CD4-positive, alpha-beta T cell treated with Interleukin-12 subunit alpha and Interleukin-12 subunit beta, for 1 hour (primary cell): ENCODE measurements around the gene TMEM205.
"Not testable (repeated sequence)": the region's sequence is repeated elsewhere in the genome, so short reads cannot be mapped to it uniquely, and the experiment has no call there.

Experiments
- DNase-seq: peaks from one replicate; pipeline ENCODE4 v3.0.0-alpha.2; 2020

TMEM205 gene

DNA sequence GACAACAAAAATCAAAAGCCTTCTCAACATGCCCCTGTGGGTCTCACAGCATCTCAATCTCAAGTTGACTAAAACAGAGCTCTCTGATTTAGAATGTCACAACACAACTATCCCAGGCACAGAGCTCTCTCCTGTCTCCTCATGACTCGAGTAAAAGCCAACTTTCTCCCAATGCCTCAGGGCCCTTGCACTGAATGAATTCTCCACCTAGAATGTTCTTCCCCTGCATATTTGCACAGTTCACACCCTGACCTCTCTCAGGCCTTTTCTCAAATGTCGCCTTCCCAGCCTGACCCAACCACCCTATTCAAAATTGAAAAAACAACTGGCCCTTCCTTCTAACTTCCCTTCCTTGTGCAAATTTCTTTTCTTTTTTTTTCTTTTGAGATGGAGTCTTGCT, 24.7 kb upstream of the TMEM205 start:
- DNase-seq = no peak

DNA sequence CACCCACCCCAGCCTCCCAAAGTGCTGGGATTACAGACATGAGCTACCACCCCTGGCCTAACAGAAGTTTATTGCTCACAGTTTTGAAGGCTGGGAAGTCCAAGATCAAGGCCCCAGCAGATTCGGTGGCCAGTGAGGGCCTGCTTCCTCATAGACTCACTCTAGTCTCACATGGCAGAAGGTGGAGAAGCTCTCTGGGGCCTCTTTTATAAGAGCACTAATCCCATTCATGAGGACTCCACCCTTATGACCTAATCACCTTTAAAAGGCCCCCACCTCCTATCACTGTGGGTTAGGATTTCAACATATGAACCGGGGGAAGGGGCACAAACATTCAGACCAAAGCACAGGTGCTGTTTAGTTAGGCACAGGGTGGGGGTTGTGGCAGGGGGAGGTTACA, 21.5 kb upstream of the TMEM205 start:
- DNase-seq = no peak

DNA sequence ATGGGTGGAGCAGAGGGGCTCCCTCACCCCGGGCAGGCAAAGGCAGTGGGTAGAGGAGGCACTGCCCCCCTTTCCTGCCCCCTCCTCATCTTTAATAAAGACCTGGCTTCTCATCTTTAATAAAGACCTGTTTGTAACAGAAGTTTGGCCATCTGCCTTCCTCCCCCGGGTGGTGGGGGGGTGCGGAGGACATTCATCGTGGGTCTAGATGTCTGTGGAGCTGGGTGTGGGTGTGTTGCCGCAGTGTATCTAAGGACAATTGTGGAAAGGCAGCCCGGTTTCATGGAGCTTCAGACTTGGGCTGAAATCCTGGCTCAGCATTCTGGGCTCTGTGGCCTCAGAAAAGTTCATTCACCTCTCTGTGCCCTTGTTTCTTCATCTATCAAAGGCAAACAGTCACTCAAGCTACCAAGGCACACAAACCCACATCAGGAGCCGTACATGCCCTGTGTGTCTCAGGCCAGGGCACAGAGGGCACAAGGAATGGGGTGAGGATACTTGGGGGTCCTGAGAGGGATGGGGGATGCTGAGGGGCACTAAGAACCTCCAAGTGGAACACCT, 19.6 kb upstream of the TMEM205 start:
- no peak for DNase-seq

DNA sequence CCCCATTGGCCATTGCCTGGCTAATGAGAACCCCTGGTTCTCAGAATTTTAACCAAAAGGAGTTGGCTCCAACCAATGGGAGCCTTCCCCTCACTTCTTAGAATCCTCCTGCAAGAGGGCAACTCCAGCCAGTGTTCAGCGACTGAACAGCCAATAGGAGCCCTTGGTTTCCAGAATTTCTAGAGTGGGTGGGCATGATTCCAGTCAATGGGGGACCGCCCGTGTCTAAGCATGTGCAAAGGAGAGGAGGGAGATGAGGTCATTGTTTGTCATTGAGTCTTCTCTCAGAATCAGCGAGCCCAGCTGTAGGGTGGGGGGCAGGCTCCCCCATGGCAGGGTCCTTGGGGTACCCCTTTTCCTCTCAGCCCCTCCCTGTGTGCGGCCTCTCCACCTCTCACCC, 18.9 kb upstream of the TMEM205 start:
- no peak for DNase-seq

DNA sequence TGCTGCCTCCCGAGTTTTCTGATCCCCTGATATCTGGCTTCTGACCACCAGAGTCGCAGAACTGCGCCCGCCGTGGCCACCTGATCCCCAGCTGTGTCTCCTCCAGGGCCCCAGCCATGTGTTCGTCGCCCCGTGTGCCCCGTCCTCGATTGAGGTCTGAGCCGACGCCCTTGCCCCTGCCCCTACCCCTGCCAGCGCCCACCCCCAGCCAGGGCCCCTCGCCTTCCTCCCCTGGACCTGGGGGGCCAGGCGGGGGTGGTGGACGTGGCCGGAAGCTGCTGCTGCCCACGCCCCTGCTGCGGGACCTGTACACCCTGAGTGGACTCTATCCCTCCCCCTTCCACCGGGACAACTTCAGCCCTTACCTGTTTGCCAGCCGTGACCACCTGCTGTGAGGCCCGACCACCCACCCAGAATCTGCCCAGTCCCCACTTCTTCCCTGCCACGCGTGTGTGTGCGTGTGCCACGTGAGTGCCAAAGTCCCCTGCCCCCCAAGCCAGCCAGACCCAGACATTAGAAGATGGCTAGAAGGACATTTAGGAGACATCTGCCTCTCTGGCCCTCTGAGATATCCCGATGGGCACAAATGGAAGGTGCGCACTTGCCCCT, 18.3 kb upstream of the TMEM205 start:
- no peak for DNase-seq

DNA sequence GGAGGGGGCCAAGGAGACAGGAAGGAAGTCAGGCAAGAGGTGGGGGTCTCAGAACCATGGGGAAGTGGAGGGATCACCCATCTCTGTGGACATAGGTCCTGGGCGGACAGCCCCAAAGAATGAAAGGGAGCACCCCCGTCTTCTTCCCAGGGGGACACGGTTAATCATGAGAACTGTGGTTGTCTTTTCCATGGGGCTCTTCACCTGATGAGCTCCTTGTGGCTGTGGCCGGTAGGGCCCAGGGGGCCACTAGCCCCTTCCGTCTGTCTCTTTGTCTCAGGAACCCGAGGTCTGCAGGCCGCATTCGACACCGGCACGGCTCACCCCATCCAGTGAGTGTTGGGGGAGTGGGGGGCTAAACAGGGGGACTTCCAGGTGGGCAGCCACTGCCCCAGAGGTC, 17.8 kb upstream of the TMEM205 start:
- DNase-seq = no peak

DNA sequence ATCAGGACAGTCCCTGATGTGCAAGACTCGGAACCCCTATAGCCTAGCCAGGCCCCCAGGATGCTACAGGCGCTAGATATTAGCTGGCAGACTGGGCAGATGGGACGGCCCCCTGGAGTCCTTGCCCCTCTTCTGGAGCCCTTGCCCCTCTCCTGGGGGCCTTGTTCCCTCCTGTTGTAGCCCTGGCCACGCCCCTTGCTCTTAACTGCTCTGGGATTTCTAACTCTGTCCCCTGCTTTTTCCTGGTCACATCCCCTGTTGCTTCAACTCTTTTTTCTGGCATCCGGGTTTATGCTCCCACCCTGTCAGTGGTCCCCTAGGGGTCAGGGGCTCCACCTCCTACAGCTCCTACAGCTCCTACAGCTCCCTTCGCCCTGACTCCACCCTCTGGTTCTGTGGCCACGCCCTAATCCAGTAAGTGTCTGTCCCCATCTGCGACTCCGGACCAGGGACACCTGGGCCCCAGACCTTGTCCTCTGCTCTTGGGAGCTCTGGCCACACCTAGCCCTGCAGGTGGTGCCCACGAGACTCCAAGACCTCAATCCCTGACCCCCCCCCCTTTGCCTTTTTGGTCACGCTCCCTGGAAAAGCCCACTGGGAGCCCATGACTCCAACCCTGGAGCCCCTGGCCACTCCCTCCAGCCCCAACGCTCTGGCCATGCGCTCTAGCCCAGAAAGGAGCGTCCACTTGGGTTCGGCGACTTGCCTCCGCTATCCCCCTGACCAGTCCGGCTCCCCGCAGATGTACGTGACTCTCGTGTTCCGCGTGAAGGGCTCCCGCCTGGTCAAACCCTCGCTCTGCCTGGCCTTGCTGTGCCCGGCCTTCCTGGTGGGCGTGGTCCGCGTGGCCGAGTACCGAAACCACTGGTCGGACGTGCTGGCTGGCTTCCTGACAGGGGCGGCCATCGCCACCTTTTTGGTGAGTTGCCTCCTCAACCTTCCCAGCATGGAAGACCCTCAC, 16.0 kb upstream of the TMEM205 start:
- no peak for DNase-seq

DNA sequence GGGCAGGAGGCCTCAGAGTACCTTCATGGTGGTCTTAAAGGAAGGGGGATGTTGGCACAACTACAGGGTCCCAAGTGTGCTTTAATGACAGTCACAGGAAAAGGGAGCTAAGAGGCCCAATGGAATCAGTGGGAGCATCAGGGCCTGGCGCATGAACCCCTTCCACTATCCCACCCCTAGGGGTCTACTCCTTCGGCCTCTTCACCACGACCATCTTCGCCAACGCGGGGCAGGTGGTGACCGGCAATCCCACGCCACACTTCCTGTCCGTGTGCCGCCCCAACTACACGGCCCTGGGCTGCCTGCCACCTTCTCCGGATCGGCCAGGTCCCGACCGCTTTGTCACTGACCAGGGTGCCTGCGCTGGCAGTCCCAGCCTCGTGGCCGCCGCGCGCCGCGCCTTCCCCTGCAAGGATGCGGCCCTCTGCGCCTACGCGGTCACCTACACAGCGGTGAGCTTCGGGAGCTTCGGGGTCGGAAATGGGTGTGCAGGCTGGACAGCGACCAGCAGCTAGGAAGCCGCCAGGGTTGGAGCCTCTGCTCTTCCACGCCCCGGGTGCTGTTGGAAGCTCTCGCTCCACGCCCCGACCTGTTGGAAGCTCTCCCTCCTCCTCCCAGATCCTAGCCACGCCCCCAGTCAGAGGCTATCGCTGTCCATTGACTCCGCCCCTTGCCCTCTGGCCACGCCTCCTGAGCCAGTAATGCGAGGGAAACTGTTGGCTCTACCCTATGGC, 15.1 kb upstream of the TMEM205 start:
- no peak for DNase-seq

DNA sequence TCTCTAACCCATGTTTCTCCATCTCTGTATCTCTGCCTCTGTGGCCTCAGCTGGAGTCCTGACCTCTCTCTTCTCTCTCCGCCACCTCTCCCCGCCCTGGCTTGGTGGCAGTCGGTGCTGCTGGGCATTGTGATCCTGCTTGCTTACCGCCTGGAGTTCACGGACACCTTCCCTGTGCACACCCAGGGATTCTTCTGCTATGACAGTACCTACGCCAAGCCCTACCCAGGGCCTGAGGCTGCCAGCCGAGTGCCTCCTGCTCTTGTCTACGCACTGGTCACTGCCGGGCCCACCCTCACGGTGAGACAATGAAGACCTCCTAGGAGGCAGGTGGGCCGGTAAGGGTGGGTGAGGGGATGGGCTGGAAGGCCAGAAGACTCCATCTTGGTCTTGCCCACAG, 13.4 kb upstream of the TMEM205 start:
- no peak for DNase-seq

DNA sequence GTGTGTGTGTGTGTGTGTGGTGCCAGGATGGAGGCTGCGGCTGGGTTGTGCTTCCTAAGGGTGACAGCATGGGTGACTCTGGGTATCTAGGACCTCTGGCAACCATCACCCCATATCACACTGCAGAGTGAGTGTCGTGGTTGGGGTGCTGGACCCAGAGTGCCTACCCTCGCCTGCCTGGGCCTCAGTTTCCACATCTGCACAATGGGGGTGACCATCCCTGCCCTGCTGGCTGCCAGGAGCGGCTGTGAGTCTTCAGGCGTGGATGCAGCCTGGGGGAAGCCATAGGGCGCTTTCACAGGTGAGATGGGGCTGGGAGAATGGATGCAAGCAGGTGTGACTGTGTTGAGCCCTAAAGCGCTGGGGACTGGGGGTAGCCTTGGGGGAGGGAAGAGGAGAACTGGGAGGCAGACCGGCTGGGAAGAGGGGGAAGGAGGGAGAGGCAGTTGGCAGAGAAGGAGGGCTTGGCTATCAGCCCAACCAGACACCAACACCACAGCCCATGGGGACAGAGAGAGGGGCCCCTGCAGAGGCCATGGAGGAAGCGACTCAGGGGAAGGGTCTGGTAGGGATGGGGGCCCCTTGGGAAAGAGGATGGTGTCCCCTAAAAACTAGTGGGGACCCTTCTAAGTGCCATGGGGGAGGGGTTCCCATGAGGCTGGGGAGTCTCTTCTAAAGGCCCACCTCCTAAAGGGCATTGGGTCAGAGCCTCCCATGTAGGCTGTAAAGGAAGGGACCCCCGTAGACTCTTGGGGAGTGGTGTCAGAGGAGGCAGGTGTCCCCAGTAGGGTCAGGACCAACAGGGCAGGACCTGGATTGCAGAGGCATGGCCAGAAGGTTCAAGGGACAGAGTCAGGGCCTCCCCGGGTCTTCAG, 10.8 kb upstream of the TMEM205 start:
- DNase-seq = no peak

DNA sequence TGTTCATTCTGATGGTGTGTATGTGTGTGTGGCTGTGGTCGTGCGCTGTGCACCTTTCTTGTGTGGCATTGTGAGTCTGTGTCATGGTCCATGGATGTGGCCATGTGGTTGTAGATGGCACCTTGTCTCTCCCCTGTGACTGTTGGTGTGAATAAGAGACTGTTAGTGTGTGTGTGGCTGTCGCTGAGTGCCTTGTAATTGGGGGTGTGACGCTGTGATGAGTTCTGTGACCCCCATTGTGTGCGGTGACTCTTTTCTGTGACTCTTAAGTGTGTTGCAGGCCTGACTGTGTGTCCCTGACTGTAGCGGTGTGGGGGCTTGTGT, 10.0 kb upstream of the TMEM205 start:
- DNase-seq = no peak

DNA sequence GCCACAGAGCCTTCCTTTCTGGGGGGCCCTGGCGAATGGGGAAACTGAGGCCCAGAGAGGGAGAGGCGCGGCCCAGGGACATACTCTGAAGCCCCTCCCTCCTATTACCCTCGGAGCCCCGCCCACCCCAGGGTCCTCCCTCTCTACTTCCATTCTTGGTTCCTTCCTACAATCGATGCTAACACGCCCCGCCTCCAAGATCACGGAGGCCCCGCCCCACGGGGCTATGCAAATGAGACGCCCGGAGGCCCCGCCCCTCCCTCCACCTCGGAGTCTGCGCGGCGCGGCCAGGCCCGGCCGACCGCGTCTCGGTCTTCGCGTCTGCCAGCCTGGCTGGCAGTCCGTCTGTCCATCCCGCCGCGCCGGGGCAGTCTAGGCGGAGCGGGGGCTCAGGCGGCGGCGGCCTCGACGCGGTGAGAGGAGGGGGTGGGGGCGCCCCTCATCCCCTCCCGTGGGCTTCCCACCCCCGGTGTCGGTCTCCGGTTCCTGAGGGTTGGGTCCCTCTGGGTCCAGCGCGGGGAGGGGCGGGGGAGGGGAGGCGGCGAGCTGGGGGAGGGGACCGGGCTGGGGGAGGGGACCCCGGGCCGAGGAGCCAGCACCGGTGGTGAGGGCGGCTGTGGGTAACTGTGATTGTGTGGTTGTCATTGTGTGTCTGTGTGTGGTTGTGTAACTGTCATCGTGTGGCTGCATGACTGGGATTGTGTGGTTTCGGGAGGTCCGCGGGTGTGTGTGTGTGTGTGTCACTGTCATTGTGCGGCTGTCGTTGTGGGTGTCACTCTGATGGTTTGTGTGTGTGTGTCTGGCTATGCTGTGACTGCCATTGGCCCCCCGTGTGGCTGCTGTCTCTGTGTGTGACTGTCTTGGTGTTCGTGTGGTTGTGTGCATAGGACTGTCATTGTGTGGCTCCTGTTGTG, 9.3 kb upstream of the TMEM205 start, which contains the start of gene PLPPR2:
Gene PLPPR2 (plus strand): TSS at position 273 of the 914 bp plus-strand sequence. CDS start 2,242 bp downstream, outside the sequence.
- peak; percentile 90 for DNase-seq

DNA sequence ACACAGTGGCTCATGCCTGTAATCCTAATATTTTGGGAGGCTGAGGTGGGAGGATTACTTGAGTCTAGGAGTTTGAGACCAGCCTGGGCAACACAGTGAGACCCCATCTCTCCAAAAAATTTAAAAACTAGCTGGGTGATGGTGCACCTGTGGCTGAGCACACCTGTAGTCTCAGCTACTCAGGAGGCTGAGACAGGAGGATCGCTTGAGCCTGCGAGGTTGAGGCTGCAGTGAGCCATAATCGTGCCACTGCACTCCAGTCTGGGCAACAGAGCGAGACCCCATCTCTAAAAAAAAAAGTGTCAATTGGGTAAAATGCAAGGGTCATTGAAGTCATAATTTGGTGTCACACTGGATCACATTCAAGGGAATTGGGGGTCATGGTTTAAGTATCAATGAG, 8.0 kb upstream of the TMEM205 start:
- not testable (repeated sequence) for DNase-seq

DNA sequence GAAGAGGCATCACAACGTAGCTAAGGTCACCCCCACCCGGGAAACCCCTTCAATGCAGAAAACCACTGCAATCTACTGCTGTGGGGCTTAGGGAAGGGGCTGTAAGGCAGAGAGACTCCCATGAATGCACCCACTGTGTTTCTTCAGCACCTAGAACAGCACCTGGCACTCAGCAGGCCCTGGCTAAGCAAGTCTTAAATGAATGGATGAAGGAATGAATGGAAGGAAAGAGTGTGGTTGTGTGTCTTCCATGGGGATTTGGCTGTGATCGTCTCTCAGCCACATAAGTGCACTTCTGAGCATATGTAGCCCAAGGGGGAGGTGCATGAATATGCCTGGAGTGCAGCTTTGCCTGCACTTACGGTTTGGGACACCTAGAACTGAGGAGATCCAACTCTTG, 3.1 kb upstream of the TMEM205 start:
- no peak for DNase-seq

DNA sequence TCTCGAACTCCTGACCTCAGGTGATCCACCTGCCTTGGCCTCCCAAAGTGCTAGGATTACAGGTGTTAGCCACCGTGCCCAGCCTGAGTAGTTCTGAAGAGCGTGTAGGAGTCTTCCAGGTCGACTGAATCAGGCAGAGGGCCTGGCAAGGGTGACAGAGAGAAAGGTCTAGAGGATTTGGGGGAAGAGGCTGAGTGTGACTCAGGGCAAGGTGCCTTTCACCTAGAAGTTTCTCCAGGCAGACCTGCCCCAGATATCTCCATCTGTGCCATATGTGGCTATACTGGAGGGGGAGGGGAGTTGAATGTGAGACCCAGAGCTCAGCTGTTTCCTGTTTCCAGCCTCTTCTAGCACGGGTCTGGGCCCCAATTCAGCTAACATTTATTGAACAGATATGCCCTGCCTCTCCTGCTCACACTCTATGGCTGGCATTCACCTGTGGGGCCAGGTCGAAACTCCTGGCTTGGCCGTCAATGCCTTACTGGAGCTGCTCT, 1.5 kb upstream of the TMEM205 start:
- DNase-seq = no peak

DNA sequence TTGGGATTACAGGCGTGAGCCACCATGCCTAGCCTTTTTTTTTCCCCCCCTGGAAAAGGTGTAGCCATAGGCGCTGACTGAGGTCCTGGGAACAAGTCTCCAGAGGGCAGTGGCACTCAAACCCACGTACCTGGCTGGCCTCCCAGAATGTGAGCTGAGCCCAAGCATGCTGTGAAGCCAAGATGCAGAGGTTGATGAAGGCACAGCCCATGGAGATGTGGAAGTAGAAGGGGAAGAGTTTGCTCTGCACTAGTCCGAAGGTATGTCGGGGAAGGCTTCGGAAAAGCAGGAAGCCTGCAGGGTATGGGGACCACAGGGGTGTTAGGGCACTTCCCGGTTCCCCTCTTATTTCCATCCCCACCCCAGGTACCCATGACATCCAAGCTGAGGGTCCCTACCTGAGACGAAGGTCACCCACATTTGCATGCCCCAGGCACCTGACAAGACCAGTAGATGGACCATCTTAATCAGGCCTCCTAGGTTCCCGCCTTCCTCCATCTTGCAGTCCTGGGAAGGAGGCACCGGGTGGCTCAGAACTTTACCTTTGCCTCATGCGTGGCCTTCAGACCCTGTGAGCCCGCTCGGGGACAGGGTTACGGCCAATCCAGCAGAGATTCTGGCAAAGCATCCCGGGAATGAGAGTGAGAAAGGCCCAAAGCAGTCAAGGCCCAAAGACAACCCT, 805 bp downstream of the TMEM205 start:
- DNase-seq = no peak

DNA sequence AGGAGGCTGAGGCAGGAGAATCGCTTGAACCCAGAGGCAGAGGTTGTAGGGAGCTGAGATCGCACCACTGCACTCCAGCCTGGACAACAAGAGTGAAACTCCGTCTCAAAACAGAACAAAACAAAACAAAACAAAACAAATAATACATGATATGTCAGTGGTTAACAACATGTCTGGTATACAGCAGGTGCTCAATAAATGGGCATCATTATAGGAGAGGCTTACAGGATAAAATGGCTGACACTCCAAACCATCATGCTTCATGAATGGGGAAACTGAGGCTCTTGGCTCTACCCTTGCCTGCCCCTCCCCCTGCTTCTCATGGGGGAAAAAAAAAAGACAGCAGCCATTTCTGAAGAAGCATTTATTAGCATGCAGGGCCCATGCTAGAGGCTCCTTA, 3.6 kb downstream of the TMEM205 start:
- no peak for DNase-seq

DNA sequence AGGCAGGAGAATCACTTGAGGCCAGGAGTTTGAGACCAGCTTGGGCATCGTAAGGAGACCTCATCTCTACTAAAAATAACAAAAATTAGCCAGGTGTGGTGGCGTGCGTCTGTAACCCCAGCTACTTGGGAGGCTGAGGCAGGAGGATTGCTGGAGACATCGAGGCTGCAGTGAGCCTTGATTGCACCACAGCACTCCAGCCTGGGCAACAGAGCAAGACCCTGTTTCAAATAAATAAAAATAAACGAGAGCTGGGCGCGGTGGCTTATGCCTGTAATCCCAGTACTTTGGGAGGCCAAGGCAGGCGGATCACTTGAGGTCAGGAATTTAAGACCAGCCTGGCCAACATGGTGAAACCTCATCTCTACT, 6.0 kb downstream of the TMEM205 start:
- not testable (repeated sequence) for DNase-seq

DNA sequence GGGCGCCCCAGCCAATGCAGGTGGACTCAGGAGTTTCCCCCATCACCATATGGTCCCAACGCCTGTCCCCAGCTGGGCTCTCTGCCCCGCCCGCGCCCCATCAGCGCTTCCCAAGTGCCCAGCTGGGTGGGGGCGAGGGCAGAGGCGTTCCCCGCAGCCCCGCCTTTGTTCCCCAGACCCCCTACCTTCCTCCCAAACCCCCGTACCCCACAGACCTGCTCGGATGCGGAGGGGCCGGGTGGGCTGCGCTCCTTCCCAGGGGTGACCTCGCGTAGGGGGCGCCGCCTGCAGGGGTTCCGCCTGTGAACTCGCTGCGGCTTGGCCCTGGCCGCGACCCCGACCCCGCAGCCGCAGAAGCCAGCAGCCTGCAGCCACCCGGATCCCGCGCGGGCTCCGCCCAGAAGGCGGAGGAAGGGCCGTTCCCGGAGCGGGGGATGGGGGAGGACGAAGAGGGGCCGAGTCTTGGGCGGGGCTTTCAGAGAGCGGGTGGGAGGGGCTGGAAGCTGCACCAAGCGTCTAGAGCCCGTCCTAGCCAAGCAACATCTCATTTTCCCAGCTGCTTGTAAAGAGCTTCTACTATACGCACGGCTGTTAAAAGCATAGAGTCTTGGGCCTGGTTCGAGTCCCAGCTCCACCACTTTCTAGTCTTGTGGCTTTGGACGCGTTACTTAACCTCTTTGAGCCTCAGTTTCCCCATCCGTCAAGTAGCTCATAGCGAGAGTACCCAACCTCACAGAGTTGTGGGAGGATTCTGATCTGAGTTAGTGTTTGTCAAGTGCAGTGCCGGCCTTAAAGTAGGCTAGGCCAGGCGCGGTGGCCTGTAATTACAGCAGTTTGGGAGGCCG, 6.6 kb downstream of the TMEM205 start, which contains the start of gene RAB3D:
Gene RAB3D (minus strand): TSS at position 404 of the 845 bp plus-strand sequence. CDS start 2,258 bp downstream, outside the sequence.
- peak; percentile 84 for DNase-seq
